Measurements from ENCODE around the gene ELF4. TPM values are rescaled to one million over a fixed set of nuclear protein-coding genes. Genes with fewer than 3 reads are reported as not detected.

ELF4 gene
- polyA plus RNA-seq, 1 donor from 2014 or later = not detected

GRCh38 chrX:130025256-130025655 lies 85.0 kb downstream of the ELF4 start:
- H2AFZ ChIP-seq (ENCODE audit: low read depth, low read length) = no peak overlapping the region
- no peak overlapping the region for H3K4me2 ChIP-seq (ENCODE audit: low read length)
- TF ChIP-seq SMC3 (conservative IDR thresholded peaks at IDR 0.05; ENCODE audit: poor library complexity) (no peak), POLR2AphosphoS5 (IDR thresholded peaks at IDR 0.05) (no peak)
- no peaks in the 10 kb centered on the region for H3K9me2 ChIP-seq (ENCODE audit: insufficient read depth, low read length)
- H4K20me1 ChIP-seq (ENCODE audit: insufficient read depth) = no peaks in the 10 kb centered on the region
- H3K27ac ChIP-seq (ENCODE audit: low read length) = no peak overlapping the region
- H3K4me3 ChIP-seq (ENCODE audit: low read length) = no peak overlapping the region
- H3K9ac ChIP-seq (ENCODE audit: low read length) = no peak overlapping the region
- H3F3A ChIP-seq (ENCODE audit: insufficient read depth, low read length, poor library complexity, severe bottlenecking) = no peaks in the 10 kb centered on the region
- H3K36me3 ChIP-seq (ENCODE audit: insufficient read depth, low read length) = no peaks in the 10 kb centered on the region
- H3K27me3 ChIP-seq (ENCODE audit: insufficient read depth, low read depth, low read length) = no peaks in the 10 kb centered on the region
- H3K9me3 ChIP-seq (ENCODE audit: low read length) = no peaks in the 10 kb centered on the region
- no peaks in the 10 kb centered on the region for H3K79me2 ChIP-seq (replicated peaks; ENCODE audit: insufficient read depth, low read length)

- no peaks in the 10 kb centered on the region for H3K9me3 ChIP-seq (ENCODE audit: low read length)
- no peak overlapping the region for H3K27ac ChIP-seq (ENCODE audit: low read length)
- no peaks in the 10 kb centered on the region for H3K79me2 ChIP-seq (replicated peaks; ENCODE audit: insufficient read depth, low read length)
- TF ChIP-seq CTCF (IDR thresholded peaks at IDR 0.05; ENCODE audit: poor library complexity, severe bottlenecking) = no peak
- no peak for TF ChIP-seq MXI1 (conservative IDR thresholded peaks at IDR 0.05; ENCODE audit: poor library complexity, severe bottlenecking)
- TF ChIP-seq POLR2AphosphoS5 (IDR thresholded peaks at IDR 0.05) = no peak
- TF ChIP-seq EZH2 (IDR thresholded peaks at IDR 0.05; ENCODE audit: borderline replicate concordance, insufficient read depth, low read length, poor library complexity, severe bottlenecking) = no peak
- TF ChIP-seq EP300 (conservative IDR thresholded peaks at IDR 0.05; ENCODE audit: poor library complexity, severe bottlenecking) = no peak
- no peak for TF ChIP-seq TAF1 (IDR thresholded peaks at IDR 0.05; ENCODE audit: low read depth)
- TF ChIP-seq REST (IDR thresholded peaks at IDR 0.05; ENCODE audit: borderline replicate concordance) = no peak
- no peak for TF ChIP-seq SMC3 (conservative IDR thresholded peaks at IDR 0.05; ENCODE audit: poor library complexity)
- TF ChIP-seq RAD21 (conservative IDR thresholded peaks at IDR 0.05) = no peak
- H3K4me2 ChIP-seq (ENCODE audit: low read length) = no peak overlapping the region
- H2AFZ ChIP-seq (ENCODE audit: low read depth, low read length) = no peak overlapping the region
- H3K9ac ChIP-seq (ENCODE audit: low read length) = no peak overlapping the region
- H3K9me2 ChIP-seq (ENCODE audit: insufficient read depth, low read length) = no peaks in the 10 kb centered on the region
- H4K20me1 ChIP-seq (ENCODE audit: insufficient read depth) = no peaks in the 10 kb centered on the region
- no peaks in the 10 kb centered on the region for H3K36me3 ChIP-seq (ENCODE audit: insufficient read depth, low read length)
- H3K27me3 ChIP-seq (ENCODE audit: insufficient read depth, low read depth, low read length) = no peaks in the 10 kb centered on the region
- no peak overlapping the region for H3K4me3 ChIP-seq (ENCODE audit: low read length)
- H3F3A ChIP-seq (ENCODE audit: insufficient read depth, low read length, poor library complexity, severe bottlenecking) = no peaks in the 10 kb centered on the region
Observed at GRCh38 chrX:130024127-130024526, 86.2 kb downstream of the ELF4 start.

All from neural cell (in vitro differentiated cells).